Calu3 (cell line): ENCODE data around the gene CTSC. TPM values are rescaled to one million over a fixed set of nuclear protein-coding genes. Genes with fewer than 3 reads are reported as not detected.

ENCODE experiments used
- BruUV-seq: library from RNA; stranded (reverse); fragments of 400-500 nt; replicated peaks from 2 replicates; lab custom pipeline; 2021; lab: Mats Ljungman, UMichigan
- CTCF ChIA-PET: fragments of 300-600 bp; sonication (Branson Sonifier 250); formaldehyde crosslinking; loops from one replicate; lab custom pipeline; 2022; ENCODE audit warnings: antibody characterized with exemption; lab: Charles Lee
- DNase-seq: peaks from one replicate; pipeline ENCODE4 v3.0.0; 2022
- H3K27ac Mint-ChIP-seq: one replicate; pipeline ENCODE4 v1.8.0; 2022; ENCODE audit warnings: mixed read lengths; ENCODE audit not compliant: unreplicated experiment
- H3K27me3 Mint-ChIP-seq: one replicate; pipeline ENCODE4 v1.8.0; 2022; ENCODE audit warnings: mixed read lengths; ENCODE audit not compliant: unreplicated experiment
- H3K36me3 Mint-ChIP-seq: one replicate; pipeline ENCODE4 v1.8.0; 2022; ENCODE audit warnings: mild to moderate bottlenecking, moderate library complexity, mixed read lengths; ENCODE audit not compliant: insufficient read depth, unreplicated experiment
- H3K4me1 Mint-ChIP-seq: one replicate; pipeline ENCODE4 v1.8.0; 2022; ENCODE audit warnings: mild to moderate bottlenecking, low read depth, mixed read lengths; ENCODE audit not compliant: unreplicated experiment
- H3K4me3 Mint-ChIP-seq: one replicate; pipeline ENCODE4 v1.8.0; 2022; ENCODE audit warnings: mild to moderate bottlenecking, low read depth, moderate library complexity, mixed read lengths; ENCODE audit not compliant: unreplicated experiment
- H3K9me3 Mint-ChIP-seq: one replicate; pipeline ENCODE4 v1.8.0; 2022; ENCODE audit warnings: low read depth, mixed read lengths; ENCODE audit not compliant: unreplicated experiment
- intact Hi-C: fragments of 100-400 bp; cut with micrococcal nuclease; formaldehyde crosslinking; loops from one replicate; pipeline ENCODE4 v1.10.0; 2022; ENCODE audit not compliant: unreplicated experiment
- total RNA-seq: library from RNA; stranded (reverse); gene quantifications from 2 replicates; pipeline ENCODE4 v1.2.3, GENCODE V29; 2022
- TF ChIP-seq, protein P1 (sequence below): fragments of 200-600 bp; IDR thresholded peaks from one replicate; pipeline ENCODE4 v1.8.0; 2022; ENCODE audit warnings: antibody characterized with exemption; ENCODE audit not compliant: unreplicated experiment

Gene CTSC
- total RNA-seq, 1 experiment from 2014 or later: 413 TPM

DNA sequence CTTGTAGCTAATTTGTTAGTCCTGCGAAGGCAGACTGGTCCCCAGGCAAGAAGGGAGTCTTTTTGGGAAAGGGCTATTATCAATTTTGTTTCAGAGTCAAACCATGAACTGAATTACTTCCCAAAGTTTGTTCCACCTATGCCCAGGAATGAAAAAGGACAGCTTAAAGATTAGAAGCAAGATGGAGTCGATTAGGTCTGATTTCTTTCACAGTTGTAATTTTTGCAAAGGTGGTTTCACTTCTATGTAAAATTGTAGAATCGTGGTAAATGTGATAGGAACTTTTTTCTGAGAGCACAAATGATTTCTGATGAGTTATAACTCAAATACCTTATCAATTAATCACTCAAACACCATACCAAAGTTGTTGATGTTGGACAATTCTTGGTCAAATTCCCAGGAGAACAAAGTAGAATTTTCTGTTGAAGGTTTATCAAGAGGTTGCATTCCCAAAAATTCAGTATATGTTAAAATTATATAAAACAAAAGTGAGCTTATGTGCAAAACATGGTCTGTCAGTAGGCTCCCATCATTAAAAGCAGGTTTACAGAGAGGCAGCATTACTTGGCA lies 2.9 kb upstream of the CTSC start:
- intact Hi-C loops: no loop called here
- CTCF ChIA-PET: no interaction called here
- no peak for DNase-seq
- TF ChIP-seq, protein P1, sequence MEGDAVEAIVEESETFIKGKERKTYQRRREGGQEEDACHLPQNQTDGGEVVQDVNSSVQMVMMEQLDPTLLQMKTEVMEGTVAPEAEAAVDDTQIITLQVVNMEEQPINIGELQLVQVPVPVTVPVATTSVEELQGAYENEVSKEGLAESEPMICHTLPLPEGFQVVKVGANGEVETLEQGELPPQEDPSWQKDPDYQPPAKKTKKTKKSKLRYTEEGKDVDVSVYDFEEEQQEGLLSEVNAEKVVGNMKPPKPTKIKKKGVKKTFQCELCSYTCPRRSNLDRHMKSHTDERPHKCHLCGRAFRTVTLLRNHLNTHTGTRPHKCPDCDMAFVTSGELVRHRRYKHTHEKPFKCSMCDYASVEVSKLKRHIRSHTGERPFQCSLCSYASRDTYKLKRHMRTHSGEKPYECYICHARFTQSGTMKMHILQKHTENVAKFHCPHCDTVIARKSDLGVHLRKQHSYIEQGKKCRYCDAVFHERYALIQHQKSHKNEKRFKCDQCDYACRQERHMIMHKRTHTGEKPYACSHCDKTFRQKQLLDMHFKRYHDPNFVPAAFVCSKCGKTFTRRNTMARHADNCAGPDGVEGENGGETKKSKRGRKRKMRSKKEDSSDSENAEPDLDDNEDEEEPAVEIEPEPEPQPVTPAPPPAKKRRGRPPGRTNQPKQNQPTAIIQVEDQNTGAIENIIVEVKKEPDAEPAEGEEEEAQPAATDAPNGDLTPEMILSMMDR: no peak
- H3K36me3 Mint-ChIP-seq: peaks cover 30% of the 10 kb centered on the region
- peaks cover 13% of the 10 kb centered on the region for H3K4me1 Mint-ChIP-seq
- no peak overlapping the region for H3K4me3 Mint-ChIP-seq
- no TSS peak for BruUV-seq
- H3K27ac Mint-ChIP-seq: no peak overlapping the region
- no peaks in the 10 kb centered on the region for H3K9me3 Mint-ChIP-seq
- H3K27me3 Mint-ChIP-seq: no peaks in the 10 kb centered on the region

DNA sequence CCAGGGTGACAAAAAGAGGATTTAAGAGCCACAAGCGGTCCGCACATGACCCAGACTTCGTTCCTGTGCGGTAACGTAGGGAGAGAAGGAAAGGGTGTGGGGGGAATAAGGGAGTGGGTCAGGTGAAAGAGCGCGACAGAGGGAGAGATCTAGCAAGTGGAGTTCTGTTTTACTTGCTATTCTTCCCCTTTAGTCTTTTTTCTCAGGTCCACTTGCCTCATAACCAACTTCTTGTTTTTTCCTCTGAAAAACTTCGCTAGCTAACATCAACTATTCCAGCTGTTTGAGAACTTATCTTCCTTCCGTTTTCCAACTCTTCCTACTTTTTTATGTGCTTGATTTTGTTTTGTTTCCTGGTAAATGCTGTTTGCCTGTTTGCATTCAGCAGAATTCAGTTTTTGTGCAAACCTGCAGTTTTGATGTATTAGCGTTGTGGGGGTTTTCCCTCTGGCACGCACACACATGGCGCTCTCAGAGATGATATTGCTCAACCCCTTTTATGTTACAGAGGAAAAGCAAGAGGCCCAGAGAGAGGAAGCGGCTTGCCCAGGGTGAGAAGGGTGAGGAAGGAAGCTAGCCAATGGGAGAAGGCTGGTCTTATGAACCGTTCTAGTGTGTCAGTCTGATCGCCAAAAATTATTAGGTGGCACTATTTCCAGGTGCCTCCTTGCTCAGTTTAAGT lies 592 bp upstream of the CTSC start:
- Mint-ChIP-seq H3K4me1 (peaks cover 16% of the 10 kb centered on the region), H3K27me3 (no peaks in the 10 kb centered on the region), H3K36me3 (peaks cover 47% of the 10 kb centered on the region), H3K27ac (peak overlapping the region; percentile 74), H3K9me3 (no peaks in the 10 kb centered on the region), H3K4me3 (peak overlapping the region; percentile 97)
- DNase-seq: peak; percentile 48
- intact Hi-C loops: loop anchor here (2.0 to 5.0 kb wide), 3 partner anchors 79 to 199 kb away; no protein-coding TSS in a partner anchor
- TF ChIP-seq, protein P1: no peak
- CTCF ChIA-PET: interaction anchor here (0.6 to 2.0 kb wide), 2 partner anchors 17 to 206 kb away, joined by 3 to 7 read pairs; no protein-coding TSS in a partner anchor
- TSS peak; percentile 76 for BruUV-seq

DNA sequence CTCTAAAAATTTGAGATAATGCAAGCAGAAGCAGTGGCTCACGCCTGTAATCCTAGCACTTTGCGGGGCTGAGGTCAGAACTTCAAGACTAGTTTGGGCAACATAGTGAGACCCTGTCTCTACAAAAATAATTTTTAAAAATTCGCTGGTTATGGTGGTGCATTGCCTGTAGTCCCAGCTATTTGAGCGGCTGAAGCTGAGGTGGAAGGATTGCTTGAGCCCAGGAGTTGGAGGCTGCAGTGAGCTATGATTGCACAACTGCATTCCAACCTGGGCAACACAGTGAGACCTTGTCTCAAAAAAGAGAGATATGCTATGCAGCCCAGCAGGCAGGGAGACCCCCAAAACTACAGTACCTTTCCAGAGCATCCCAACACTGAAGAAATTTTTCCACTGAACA lies 2.3 kb downstream of the CTSC start:
- H3K27ac Mint-ChIP-seq: peak overlapping the region; percentile 88
- TF ChIP-seq, protein P1: no peak
- no peaks in the 10 kb centered on the region for H3K27me3 Mint-ChIP-seq
- peaks cover 35% of the 10 kb centered on the region for H3K4me1 Mint-ChIP-seq
- no peak for DNase-seq
- H3K9me3 Mint-ChIP-seq: no peaks in the 10 kb centered on the region
- no TSS peak for BruUV-seq
- peak overlapping the region; percentile 97 for H3K4me3 Mint-ChIP-seq
- CTCF ChIA-PET: interaction anchor here (1.7 kb wide), 1 partner anchor 201 kb away, joined by 5 read pairs; no protein-coding TSS in a partner anchor
- peaks cover 65% of the 10 kb centered on the region for H3K36me3 Mint-ChIP-seq
- intact Hi-C loops: loop anchor here (5.0 kb wide), 2 partner anchors 82 to 202 kb away; no protein-coding TSS in a partner anchor

DNA sequence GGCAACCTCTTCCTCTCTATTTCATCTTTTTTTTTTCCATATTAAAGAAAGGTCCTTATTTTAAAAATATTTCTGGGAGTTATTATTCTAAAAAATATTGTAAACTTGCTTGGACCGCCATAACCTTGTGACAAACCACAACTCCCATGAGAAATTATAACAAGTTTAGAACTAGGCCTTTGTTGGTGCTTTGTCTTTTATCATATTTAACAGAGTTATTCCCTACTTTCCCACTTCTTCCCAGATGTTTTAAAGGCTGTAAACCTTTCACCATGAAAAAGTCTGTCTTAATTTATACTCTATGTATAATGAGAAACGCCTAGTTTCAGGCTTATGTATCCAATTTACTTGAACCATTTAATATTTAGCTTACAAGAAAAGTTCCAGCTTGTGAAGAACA lies 3.7 kb downstream of the CTSC start:
- Mint-ChIP-seq H3K36me3 (peaks cover 71% of the 10 kb centered on the region), H3K4me1 (peaks cover 31% of the 10 kb centered on the region), H3K27me3 (no peaks in the 10 kb centered on the region), H3K4me3 (peak overlapping the region; percentile 40), H3K9me3 (no peaks in the 10 kb centered on the region), H3K27ac (no peak overlapping the region)
- intact Hi-C loops: loop anchor here (2.0 kb wide), 1 partner anchor 15 kb away; no protein-coding TSS in a partner anchor
- TF ChIP-seq, protein P1: no peak
- CTCF ChIA-PET: no interaction called here
- no TSS peak for BruUV-seq
- DNase-seq: no peak
